Activated B cell treated with CpG ODN at 0.5 μM for 24 hours (primary cell): Measurements from ENCODE around the gene USP25. TPM values are rescaled to one million over a fixed set of nuclear protein-coding genes. Genes with fewer than 3 reads are reported as not detected.

Experiments used
- ATAC-seq: fragments of 200-7000 bp; cut with Tn5 transposase; one replicate; pipeline ENCODE4 v1.10.0; 2021; ENCODE audit warnings: low read depth, mild to moderate bottlenecking, moderate library complexity
- CTCF ChIA-PET: fragments of 350-600 bp; sonication (Branson Sonifier 250); formaldehyde crosslinking; loops from one replicate; lab custom pipeline; 2021; ENCODE audit warnings: antibody characterized with exemption; lab: Charles Lee
- POLR2A ChIA-PET: fragments of 350-600 bp; sonication (Branson Sonifier 250); formaldehyde crosslinking; loops from one replicate; lab custom pipeline; 2021; ENCODE audit warnings: antibody characterized with exemption; lab: Charles Lee
- DNase-seq: peaks from one replicate; pipeline ENCODE4 v3.0.0; 2022
- H3K27ac Mint-ChIP-seq: one replicate; pipeline ENCODE4 v1.8.0; 2020; ENCODE audit warnings: mixed read lengths
- H3K27me3 Mint-ChIP-seq: one replicate; pipeline ENCODE4 v1.8.0; 2021; ENCODE audit warnings: mixed read lengths
- H3K36me3 Mint-ChIP-seq: one replicate; pipeline ENCODE4 v1.8.0; 2021; ENCODE audit warnings: low read depth, mixed read lengths
- H3K4me1 Mint-ChIP-seq: one replicate; pipeline ENCODE4 v1.8.0; 2021; ENCODE audit warnings: mixed read lengths
- H3K4me3 Mint-ChIP-seq: one replicate; pipeline ENCODE4 v1.8.0; 2020; ENCODE audit warnings: mild to moderate bottlenecking, mixed read lengths
- H3K9me3 Mint-ChIP-seq: one replicate; pipeline ENCODE4 v1.8.0; 2020; ENCODE audit warnings: mixed read lengths
- intact Hi-C: fragments of 100-400 bp; cut with micrococcal nuclease; formaldehyde crosslinking; loops from one replicate; pipeline ENCODE4 v1.15.1; 2024
- total RNA-seq: library from RNA; stranded (reverse); gene quantifications from 2 replicates; pipeline ENCODE4 v1.2.3, GENCODE V29; 2022
- TF ChIP-seq, protein P1 (sequence below): fragments of 200-600 bp; IDR thresholded peaks from one replicate; pipeline ENCODE4 v1.8.0; 2022; ENCODE audit warnings: antibody characterized with exemption, mild to moderate bottlenecking

The USP25 gene
- total RNA-seq, 1 donor from 2014 or later, result 38.3 TPM

GRCh38 chr21:15764878-15765277, 35.1 kb downstream of the USP25 start:
- POLR2A ChIA-PET, result no interaction called here
- intact Hi-C loops, result loop anchor here (2.0 to 5.0 kb wide), 2 partner anchors 14 to 33 kb away; no protein-coding TSS in a partner anchor
- ATAC-seq (no peak), DNase-seq (no peak)
- no peak overlapping the region for H3K27ac Mint-ChIP-seq
- TF ChIP-seq, protein P1, sequence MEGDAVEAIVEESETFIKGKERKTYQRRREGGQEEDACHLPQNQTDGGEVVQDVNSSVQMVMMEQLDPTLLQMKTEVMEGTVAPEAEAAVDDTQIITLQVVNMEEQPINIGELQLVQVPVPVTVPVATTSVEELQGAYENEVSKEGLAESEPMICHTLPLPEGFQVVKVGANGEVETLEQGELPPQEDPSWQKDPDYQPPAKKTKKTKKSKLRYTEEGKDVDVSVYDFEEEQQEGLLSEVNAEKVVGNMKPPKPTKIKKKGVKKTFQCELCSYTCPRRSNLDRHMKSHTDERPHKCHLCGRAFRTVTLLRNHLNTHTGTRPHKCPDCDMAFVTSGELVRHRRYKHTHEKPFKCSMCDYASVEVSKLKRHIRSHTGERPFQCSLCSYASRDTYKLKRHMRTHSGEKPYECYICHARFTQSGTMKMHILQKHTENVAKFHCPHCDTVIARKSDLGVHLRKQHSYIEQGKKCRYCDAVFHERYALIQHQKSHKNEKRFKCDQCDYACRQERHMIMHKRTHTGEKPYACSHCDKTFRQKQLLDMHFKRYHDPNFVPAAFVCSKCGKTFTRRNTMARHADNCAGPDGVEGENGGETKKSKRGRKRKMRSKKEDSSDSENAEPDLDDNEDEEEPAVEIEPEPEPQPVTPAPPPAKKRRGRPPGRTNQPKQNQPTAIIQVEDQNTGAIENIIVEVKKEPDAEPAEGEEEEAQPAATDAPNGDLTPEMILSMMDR, result no peak
- no peak overlapping the region for H3K4me3 Mint-ChIP-seq
- H3K4me1 Mint-ChIP-seq, result peaks cover 30% of the 10 kb centered on the region
- CTCF ChIA-PET, result no interaction called here
- no peaks in the 10 kb centered on the region for H3K27me3 Mint-ChIP-seq
- H3K9me3 Mint-ChIP-seq, result no peaks in the 10 kb centered on the region
- peaks cover 52% of the 10 kb centered on the region for H3K36me3 Mint-ChIP-seq

- H3K36me3 Mint-ChIP-seq, result peaks cover 57% of the 10 kb centered on the region
- ChIA-PET POLR2A (no interaction called here), CTCF (no interaction called here)
- no peaks in the 10 kb centered on the region for H3K9me3 Mint-ChIP-seq
- ATAC-seq (no peak), DNase-seq (no peak)
- peaks cover 15% of the 10 kb centered on the region for H3K4me1 Mint-ChIP-seq
- H3K4me3 Mint-ChIP-seq, result no peak overlapping the region
- TF ChIP-seq, protein P1, result no peak
- H3K27me3 Mint-ChIP-seq, result no peaks in the 10 kb centered on the region
- no peak overlapping the region for H3K27ac Mint-ChIP-seq
- intact Hi-C loops, result loop anchor here (5.0 kb wide), 1 partner anchor 35 kb away; no protein-coding TSS in a partner anchor
Observed at GRCh38 chr21:15766952-15767603, 37.3 kb downstream of the USP25 start.

DNA sequence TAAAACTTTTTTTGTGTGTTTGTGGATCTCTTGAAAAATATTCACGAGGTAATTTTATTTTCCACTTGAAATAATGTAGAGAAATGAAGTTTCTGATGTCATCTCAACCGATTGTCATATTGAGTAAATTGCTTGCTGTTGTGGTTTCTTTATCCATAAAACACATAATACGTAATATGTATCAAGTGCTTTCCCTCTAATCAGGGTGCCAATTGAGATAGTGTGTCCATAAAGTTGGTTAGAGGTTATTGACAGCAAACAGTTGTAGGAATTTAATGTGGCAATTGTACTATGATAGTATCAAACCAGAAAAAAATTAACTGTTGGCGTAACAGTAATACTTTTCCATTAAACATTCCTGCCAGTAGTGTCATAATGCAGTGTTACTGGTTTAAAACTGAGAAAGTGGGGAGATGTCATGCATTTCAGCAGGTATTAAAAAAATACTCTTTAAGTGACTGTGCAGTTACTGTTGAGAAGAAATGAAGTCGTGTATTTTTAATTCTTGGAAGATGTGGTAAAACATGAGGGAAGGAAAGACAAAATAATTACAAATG, 38.3 kb downstream of the USP25 start:
- TF ChIP-seq, protein P1, result no peak
- DNase-seq (no peak), ATAC-seq (no peak)
- H3K4me3 Mint-ChIP-seq, result no peak overlapping the region
- H3K4me1 Mint-ChIP-seq, result peaks cover 7% of the 10 kb centered on the region
- ChIA-PET CTCF (no interaction called here), POLR2A (no interaction called here)
- no peaks in the 10 kb centered on the region for H3K9me3 Mint-ChIP-seq
- H3K36me3 Mint-ChIP-seq, result peaks cover 59% of the 10 kb centered on the region
- no peak overlapping the region for H3K27ac Mint-ChIP-seq
- H3K27me3 Mint-ChIP-seq, result no peaks in the 10 kb centered on the region
- intact Hi-C loops, result loop anchor here (2.0 to 5.0 kb wide), 2 partner anchors 13 to 36 kb away; no protein-coding TSS in a partner anchor

DNA sequence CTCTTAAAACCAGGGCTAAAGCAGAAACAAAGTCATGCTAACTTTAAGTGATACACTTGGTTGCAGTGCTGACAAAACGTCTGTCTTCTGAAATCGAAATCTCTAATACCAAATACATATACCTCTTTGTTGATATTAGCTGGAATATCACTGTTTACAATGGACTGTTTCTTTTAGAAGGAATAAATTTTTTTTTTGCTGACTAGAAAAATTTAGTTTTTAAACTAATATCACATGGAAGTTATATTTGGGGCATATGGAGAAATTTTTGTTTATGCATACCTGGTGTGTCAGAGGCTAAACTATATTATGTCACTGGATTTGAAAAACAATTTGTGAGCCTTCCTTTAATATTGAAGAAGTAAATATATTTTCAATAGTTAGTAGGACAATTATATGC, 39.1 kb downstream of the USP25 start:
- no peak for ATAC-seq
- Mint-ChIP-seq H3K4me3 (no peak overlapping the region), H3K27ac (no peak overlapping the region), H3K9me3 (no peaks in the 10 kb centered on the region), H3K27me3 (no peaks in the 10 kb centered on the region), H3K36me3 (peaks cover 59% of the 10 kb centered on the region), H3K4me1 (peaks cover 5% of the 10 kb centered on the region)
- CTCF ChIA-PET, result no interaction called here
- intact Hi-C loops, result loop anchor here (2.0 to 5.0 kb wide), 2 partner anchors 14 to 37 kb away; no protein-coding TSS in a partner anchor
- POLR2A ChIA-PET, result no interaction called here
- DNase-seq, result no peak
- TF ChIP-seq, protein P1, result no peak

DNA sequence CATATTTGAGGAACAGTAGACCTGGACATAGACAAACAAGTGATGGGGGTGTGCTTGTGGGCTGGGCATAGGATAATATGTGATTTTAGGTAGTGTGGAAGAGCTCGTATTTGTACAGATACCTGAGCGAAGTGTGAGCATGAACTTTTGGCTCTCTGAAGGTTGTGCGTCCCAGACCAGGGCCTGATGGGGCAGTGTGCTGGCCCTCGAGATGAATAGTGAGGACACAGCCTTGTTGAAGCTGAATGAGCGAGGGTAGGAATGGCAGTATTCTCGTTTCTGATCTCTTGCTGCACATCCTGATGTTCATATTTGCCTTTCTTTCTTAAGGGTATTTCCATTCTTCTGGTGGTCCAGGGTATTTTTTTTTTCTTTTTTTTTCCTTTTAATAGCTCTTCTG, 41.5 kb downstream of the USP25 start:
- Mint-ChIP-seq H3K4me3 (no peak overlapping the region), H3K27me3 (no peaks in the 10 kb centered on the region), H3K4me1 (peaks cover 8% of the 10 kb centered on the region), H3K9me3 (no peaks in the 10 kb centered on the region), H3K36me3 (peaks cover 56% of the 10 kb centered on the region), H3K27ac (no peak overlapping the region)
- ChIA-PET POLR2A (no interaction called here), CTCF (no interaction called here)
- intact Hi-C loops, result loop anchor here (5.0 kb wide), 1 partner anchor 36 kb away; no protein-coding TSS in a partner anchor
- no peak for ATAC-seq
- TF ChIP-seq, protein P1, result no peak
- DNase-seq, result no peak
